Astrocyte of the spinal cord (primary cell): Measurements from ENCODE around the gene PEAK3.

Source experiments
- DNase-seq: peaks from one replicate; pipeline ENCODE4 v3.0.0; 2011; ENCODE audit warnings: low read depth, low spot score
- H3K4me3 ChIP-seq: 2 replicates; pipeline ENCODE4 v1.5.1; 2011; ENCODE audit warnings: low read depth, mild to moderate bottlenecking, low read length, moderate library complexity
- in situ Hi-C: cut with HindIII; loops from 2 replicates; pipeline ENCODE4 v1.10.0; 2017; ENCODE audit warnings: low sequenced_read_pairs
- TF ChIP-seq, protein P1 (sequence below): IDR thresholded peaks from 2 replicates; pipeline ENCODE4 v1.5.1; 2012; ENCODE audit warnings: low read depth, mild to moderate bottlenecking, low read length, inconsistent platforms

The PEAK3 gene

GRCh38 chr19:2327773-2328400 lies 45.9 kb upstream of the PEAK3 start:
- TF ChIP-seq, protein P1, sequence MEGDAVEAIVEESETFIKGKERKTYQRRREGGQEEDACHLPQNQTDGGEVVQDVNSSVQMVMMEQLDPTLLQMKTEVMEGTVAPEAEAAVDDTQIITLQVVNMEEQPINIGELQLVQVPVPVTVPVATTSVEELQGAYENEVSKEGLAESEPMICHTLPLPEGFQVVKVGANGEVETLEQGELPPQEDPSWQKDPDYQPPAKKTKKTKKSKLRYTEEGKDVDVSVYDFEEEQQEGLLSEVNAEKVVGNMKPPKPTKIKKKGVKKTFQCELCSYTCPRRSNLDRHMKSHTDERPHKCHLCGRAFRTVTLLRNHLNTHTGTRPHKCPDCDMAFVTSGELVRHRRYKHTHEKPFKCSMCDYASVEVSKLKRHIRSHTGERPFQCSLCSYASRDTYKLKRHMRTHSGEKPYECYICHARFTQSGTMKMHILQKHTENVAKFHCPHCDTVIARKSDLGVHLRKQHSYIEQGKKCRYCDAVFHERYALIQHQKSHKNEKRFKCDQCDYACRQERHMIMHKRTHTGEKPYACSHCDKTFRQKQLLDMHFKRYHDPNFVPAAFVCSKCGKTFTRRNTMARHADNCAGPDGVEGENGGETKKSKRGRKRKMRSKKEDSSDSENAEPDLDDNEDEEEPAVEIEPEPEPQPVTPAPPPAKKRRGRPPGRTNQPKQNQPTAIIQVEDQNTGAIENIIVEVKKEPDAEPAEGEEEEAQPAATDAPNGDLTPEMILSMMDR, result no peak
- in situ Hi-C loops, result no loop called here
- peak; percentile 90 for DNase-seq
- peak overlapping the region; percentile 97 for H3K4me3 ChIP-seq

DNA sequence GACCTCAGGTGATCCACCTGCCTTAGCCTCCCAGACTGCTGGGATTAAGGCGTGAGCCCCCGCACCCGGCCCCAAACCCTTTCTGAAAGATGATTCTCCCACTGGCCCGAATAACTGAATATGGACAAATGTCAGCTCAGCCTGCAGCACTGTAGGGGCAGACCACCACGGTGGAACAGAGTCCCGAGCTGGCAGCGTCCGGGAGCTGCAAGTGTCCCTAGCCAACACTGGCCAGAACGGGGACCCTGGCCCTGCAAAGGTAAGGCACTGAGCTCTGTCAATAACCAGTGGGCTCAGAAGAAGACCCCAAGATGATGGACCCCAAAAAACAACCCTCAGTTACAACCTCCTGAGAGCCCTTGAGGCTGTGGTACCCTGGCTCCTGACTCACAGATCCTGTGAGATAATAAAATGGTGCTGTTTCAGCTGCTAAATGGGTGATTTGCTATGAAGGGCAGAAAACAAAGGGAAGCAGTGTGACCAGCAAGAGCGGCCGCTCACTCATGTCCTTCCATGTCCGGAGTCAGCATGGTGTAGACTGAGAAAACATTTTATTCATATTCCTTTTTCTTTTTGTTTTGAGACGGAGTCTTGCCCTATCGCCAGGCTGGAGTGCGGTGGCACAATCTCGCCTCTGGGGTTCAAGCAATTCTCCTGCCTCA lies 44.9 kb upstream of the PEAK3 start:
- TF ChIP-seq, protein P1, result no peak
- H3K4me3 ChIP-seq, result peak overlapping the region; percentile 97
- no peak for DNase-seq
- in situ Hi-C loops, result no loop called here

DNA sequence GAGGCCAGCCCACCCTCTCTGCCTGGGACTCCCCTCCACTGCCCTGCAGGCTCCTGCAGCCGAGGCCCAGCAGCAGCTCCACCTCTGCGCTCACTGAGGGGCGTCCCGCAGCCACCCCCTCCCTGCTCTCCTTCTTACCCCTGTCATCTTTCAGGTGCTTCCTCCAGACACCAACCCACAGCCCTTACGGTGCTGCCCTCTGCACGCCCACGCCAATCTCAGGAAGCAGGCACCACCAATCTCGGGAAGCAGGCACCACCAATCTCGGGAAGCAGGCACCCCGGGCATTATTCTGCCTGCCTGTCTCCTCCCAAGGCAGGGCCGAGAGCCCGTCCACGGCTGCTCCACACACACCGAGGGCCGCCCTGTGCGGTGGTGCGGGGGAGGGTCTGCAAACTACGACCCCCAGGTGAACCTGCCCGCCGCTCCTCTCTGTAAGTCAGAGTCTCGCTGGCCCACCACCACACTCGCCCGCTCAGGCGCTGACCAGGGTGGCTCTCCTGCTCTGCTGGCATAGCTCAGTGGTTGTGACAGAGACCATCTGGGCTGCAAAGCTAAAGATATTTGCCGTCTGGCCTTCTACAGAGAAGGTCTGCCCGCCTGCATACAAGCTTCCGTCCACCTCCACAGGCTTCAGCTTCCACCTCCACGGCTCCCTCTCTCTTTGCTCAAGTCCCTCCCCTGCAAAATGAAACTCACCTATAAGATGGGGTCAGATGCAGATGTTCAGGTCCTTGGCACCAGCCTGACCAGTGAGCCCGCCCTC lies 43.5 kb upstream of the PEAK3 start:
- in situ Hi-C loops, result no loop called here
- H3K4me3 ChIP-seq, result no peak overlapping the region
- TF ChIP-seq, protein P1, result no peak
- DNase-seq, result no peak

- in situ Hi-C loops, result no loop called here
- TF ChIP-seq, protein P1, result no peak
- no peak for DNase-seq
- no peak overlapping the region for H3K4me3 ChIP-seq
Measured at GRCh38 chr19:2324220-2324948, 42.4 kb upstream of the PEAK3 start.

DNA sequence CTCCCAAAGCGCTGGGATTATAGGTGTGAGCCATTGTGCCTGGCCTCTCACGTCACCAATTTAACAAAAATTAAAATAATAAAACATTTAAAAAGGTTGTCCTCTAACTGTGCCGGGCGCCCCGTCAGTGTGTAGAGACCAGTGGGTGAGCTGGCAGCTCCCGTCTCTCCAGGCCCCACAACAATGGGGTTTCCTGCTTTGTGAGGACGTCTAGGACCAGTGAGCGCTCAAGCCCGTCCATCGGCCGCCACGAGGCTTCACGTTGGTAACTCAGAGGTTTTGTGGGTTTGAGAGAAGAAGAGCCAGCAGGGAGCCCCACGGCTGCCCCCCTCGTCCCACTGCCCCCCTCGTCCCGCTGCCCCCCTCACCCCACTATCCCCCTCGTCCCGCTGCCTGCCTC lies 41.7 kb upstream of the PEAK3 start:
- TF ChIP-seq, protein P1, result no peak
- no peak overlapping the region for H3K4me3 ChIP-seq
- no peak for DNase-seq
- in situ Hi-C loops, result no loop called here

DNA sequence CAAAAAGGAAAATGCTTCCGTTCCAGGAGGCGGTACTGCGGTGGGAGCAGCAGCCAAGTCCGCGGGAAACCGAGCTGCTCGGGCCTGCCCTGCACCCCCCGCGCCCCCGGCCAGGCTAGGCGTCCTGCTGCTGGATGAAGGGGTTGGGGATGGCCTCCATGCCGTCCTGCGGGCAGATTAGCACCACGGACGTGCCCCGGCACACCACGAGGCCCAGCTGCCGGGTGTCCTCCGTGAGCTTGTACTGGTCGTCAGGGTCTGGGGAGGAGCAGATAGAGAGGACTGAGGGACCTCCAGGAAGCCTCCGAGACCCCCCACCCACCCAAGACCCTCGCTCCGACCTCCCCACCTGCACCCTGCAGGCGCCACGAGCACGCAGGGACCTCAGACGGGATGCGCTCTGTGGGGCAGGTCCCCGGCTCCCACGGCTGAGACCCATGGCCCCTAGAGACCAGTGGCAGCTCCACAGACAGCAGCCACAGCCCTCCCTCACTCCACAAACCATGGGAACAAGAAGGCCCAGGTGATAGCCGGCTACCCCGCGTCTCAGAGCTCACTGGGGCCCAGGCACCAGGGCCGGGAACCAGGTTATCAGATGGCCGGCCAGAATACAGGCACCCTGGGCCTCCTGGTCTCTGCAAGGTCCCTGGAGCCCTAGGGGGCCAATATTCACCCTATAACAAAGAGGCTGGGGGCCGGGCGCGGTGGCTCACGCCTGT lies 39.7 kb upstream of the PEAK3 start:
- in situ Hi-C loops, result no loop called here
- no peak for DNase-seq
- H3K4me3 ChIP-seq, result no peak overlapping the region
- TF ChIP-seq, protein P1, result no peak
